HG03432 (cell line): Measurements from ENCODE around the gene CCN2.

ENCODE experiments used
- ATAC-seq: cut with Tn5 transposase; IDR thresholded peaks from one replicate; pipeline ENCODE4 v1.9.1; 2021; ENCODE audit warnings: mild to moderate bottlenecking, moderate library complexity; ENCODE audit not compliant: unreplicated experiment

The CCN2 gene

DNA sequence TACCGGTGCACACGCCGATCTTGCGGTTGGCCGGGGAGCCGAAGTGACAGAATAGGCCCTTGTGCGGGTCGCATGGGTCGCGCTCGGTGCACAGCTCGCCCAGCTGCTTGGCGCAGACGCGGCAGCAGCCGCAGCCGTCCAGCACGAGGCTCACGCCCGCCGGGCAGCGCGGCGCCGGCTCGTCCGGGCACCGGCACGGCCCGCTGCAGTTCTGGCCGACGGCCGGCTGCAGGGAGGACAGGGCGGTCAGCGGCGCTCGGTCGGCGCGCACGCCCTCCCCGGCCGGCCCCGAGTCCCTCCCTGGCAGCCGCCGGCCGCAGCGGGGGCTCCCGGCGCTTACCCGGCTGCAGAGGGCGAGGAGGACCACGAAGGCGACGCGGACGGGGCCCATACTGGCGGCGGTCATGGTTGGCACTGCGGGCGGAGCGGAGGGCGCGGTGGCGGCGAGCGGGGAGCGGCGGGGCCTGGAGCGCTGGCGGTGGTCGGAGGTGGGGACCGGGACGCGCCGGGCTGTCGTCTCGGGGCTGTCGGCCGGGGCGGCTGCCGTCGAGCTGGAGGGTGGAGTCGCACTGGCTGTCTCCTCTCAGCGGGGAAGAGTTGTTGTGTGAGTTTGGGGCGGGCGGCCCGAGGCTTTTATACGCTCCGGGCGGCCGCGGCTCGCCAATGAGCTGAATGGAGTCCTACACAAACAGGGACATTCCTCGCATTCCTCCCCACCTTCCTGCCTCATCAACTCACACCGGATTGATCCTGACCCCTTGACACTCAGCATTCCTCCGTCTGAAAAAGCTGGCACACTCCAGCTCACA lies at the start of gene CCN2:
Gene CCN2 (minus strand): TSS at position 606 of the 809 bp plus-strand sequence. CDS start 200 bp downstream, at position 406.
- ATAC-seq = peak; percentile 43

- no peak for ATAC-seq
Measured at GRCh38 chr6:132000296-132000695, 49.1 kb upstream of the CCN2 start.

DNA sequence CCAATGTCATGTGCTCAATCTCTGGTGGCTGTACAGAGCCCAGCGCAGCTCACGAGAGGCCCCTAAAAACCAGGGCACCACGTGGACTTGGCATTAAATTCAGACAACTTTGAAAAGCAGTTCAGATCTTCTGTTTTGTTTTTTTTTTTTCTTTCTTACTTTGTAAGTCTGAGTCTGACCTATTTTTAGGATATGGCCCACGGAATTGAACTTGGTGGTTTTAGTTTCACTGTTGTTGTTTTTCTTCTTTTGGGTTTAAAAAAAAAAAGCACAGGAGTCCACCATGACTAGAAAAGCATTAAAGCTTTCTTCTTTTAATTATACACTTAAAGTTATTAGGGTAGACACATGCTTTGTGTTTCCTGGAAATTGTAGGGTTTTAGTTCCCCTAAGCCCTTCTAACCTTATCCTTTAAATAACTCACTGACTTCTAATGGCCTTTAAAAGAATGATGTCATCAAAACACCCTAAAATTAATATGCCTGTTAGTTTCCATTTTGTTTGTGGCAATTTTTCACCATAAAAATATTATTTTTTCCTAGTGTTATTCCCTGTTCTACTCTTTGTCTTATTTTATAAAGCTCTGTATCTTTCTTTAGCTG lies 48.5 kb upstream of the CCN2 start:
- peak; percentile 55 for ATAC-seq

- no peak for ATAC-seq
Measured at GRCh38 chr6:131998255-131998982, 47.2 kb upstream of the CCN2 start.

GRCh38 chr6:131997429-131998153 lies 46.4 kb upstream of the CCN2 start:
- no peak for ATAC-seq

DNA sequence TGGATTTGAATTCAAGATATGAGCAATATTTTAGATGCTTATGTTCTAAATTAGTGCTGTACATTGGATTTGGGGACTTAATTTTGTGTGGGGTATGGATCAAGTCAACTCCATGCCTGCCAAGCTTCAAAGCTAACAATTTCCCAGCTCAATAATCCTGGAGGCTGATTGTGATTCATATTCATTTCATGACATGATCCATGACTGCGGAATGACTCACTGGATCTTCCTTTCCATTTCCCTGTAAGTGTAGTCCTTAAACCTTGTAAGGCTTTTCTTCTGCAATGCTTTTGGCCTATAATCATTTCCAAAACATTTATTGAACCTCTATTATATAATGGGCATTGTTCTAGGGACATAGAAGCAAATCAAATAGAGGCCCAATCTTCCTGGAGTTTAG lies 44.7 kb upstream of the CCN2 start:
- no peak for ATAC-seq

GRCh38 chr6:131992557-131992956 lies 41.4 kb upstream of the CCN2 start:
- no peak for ATAC-seq

DNA sequence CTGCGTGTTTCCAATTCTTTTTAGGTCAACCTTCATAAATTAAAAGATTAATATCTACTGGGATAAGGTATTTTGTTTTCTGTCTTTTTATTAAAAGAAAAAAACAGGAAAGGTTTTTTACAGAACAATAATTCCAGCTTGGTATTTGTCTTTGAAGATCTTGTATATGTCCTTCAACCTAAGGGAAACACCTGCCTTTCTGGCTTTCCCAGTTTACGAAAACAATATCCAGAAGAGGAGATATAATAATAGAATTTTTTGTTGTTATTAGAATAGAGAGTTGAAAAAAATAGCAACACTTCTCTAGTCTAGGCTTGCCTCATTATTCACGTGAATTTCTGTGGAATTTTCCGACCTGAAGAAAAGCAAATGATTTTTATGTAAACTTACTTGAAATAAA lies 37.9 kb upstream of the CCN2 start:
- ATAC-seq = no peak

- no peak for ATAC-seq
Measured at GRCh38 chr6:131982740-131983259, 31.6 kb upstream of the CCN2 start.

GRCh38 chr6:131981624-131981978 lies 30.4 kb upstream of the CCN2 start:
- no peak for ATAC-seq

GRCh38 chr6:131980791-131981623 lies 29.8 kb upstream of the CCN2 start:
- ATAC-seq = no peak

DNA sequence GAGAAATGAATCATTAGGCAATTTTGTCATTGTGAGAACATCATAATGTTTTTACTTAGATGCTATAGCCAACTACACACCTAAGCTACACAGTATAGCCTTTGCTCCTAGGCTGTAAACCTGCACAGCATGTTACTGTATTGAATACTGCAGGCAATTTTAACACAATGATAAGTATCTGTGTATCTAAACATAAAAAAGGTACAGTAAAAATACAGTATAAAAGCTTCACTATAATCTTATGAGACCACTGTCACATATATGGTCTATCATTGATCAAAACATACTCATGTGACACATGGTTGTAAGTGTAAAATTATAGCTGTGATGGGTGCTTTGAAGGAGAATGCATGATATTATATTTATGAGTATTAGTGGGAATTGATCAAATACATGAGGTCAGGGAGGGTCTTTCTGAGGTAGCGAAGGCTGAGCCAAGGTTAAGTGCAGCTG lies 29.2 kb upstream of the CCN2 start:
- no peak for ATAC-seq

- no peak for ATAC-seq
Measured at GRCh38 chr6:131979515-131980337, 28.6 kb upstream of the CCN2 start.

GRCh38 chr6:131978522-131978921 lies 27.4 kb upstream of the CCN2 start:
- ATAC-seq = no peak

DNA sequence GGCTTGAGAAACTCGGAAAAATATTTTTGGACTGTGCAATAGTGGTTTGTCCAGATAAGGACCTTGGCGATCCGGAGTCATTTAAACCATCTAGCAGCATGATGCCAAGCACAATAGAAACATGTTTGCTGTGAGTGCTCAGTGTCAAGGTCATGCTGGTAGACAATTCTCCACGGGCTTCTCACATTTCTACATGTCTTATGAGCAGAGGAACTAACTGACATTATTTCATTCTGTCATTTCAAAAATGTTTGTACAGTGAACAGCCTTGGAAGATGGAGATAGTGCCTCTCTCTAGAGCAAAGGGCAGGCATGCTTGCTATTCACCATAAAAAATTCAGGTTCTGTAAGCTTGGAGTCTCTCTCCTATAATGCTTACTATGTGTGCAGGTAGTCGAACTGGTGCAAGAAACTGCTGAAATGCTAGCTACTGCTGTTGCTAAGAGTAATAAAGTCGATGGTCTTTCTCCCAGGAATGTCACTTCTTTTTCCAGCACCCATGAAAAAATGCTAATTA lies 25.4 kb upstream of the CCN2 start:
- no peak for ATAC-seq

DNA sequence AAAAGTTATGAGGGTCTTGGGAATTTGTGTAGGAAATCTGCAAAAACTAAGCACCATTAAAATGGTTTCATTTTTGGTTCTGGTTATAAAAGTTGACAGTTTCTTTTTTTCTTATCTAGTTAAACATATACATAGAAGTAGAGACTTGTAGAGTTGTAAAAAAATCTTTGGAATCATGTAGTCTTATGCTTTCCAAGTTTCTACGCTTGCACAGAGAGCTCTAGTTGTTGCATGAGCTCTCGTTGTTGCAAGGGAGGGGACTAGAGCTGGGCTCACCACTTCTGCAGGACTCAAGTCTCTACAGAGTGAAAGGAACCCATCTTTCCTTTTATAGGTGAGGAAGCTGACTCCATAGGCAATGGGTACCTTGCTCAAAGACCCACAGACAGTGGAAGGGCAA lies 21.6 kb upstream of the CCN2 start:
- ATAC-seq = no peak

- no peak for ATAC-seq
Measured at GRCh38 chr6:131970076-131970859, 19.1 kb upstream of the CCN2 start.

DNA sequence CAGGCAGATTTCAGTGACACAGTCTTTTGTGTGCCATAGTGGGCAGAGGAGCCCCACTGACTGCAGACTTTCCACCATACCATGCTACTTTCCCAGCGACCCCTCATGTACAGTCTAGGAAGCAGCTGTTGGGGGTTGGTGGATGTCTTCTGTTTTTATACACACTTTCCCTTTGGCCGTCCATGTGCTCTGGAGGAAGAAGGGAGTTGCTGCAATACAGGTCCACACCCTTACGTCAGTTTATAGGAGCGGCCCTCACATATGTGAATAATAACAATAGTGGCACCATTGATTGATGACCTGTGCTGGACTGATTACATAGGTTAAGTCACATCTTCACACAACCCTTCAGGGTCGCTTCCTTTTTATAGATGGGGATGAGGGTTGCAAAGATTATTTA lies 17.5 kb upstream of the CCN2 start:
- no peak for ATAC-seq
